KMS-11 (cell line): ENCODE results near the gene GARRE1.

Experiments
- H2AFZ ChIP-seq: fragments of 200-600 bp; sonication (generic); 2 replicates; pipeline ENCODE4 v1.6.1; 2016; ENCODE audit warnings: antibody characterized with exemption, mixed run types, low read depth
- H3K27ac ChIP-seq: fragments of 200-600 bp; sonication (generic); 2 replicates; pipeline ENCODE4 v1.6.1; 2016; ENCODE audit warnings: mild to moderate bottlenecking, mixed run types
- H3K27me3 ChIP-seq: fragments of 200-600 bp; sonication (generic); 2 replicates; pipeline ENCODE4 v1.6.1; 2017; ENCODE audit warnings: mild to moderate bottlenecking, low read depth, mixed run types, moderate library complexity; ENCODE audit not compliant: insufficient read depth
- H3K36me3 ChIP-seq: fragments of 200-600 bp; sonication (generic); 2 replicates; pipeline ENCODE4 v1.6.1; 2017; ENCODE audit warnings: mild to moderate bottlenecking, mixed run types; ENCODE audit not compliant: insufficient read depth
- H3K4me1 ChIP-seq: fragments of 200-600 bp; sonication (generic); 2 replicates; pipeline ENCODE4 v1.6.1; 2016; ENCODE audit warnings: mild to moderate bottlenecking, low read depth, mixed run types; ENCODE audit not compliant: poor library complexity, severe bottlenecking
- H3K4me2 ChIP-seq: fragments of 200-600 bp; sonication (generic); 2 replicates; pipeline ENCODE4 v1.7.0; 2016; ENCODE audit warnings: mild to moderate bottlenecking, mixed run types
- H3K4me3 ChIP-seq: fragments of 200-600 bp; sonication (generic); IDR thresholded peaks from 2 replicates; pipeline ENCODE4 v1.6.1; 2017; ENCODE audit warnings: low read depth, low read length, mixed read lengths; ENCODE audit not compliant: insufficient read depth
- H3K79me2 ChIP-seq: fragments of 200-600 bp; sonication (generic); 2 replicates; pipeline ENCODE4 v1.6.1; 2016; ENCODE audit warnings: low read depth, mixed run types; ENCODE audit not compliant: insufficient read depth
- H3K9ac ChIP-seq: fragments of 200-600 bp; sonication (generic); 2 replicates; pipeline ENCODE4 v1.6.1; 2016; ENCODE audit warnings: mild to moderate bottlenecking, mixed run types
- H4K20me1 ChIP-seq: fragments of 200-600 bp; sonication (generic); 2 replicates; pipeline ENCODE4 v1.6.1; 2016; ENCODE audit warnings: mild to moderate bottlenecking, mixed run types; ENCODE audit not compliant: insufficient read depth
- TF ChIP-seq, protein P1 (sequence below): fragments of 200-600 bp; sonication (generic); conservative IDR thresholded peaks from 2 replicates; pipeline ENCODE4 v1.6.1; 2017; ENCODE audit warnings: low read depth, mild to moderate bottlenecking, antibody characterized with exemption, low read length, moderate library complexity, mixed read lengths

The GARRE1 gene

DNA sequence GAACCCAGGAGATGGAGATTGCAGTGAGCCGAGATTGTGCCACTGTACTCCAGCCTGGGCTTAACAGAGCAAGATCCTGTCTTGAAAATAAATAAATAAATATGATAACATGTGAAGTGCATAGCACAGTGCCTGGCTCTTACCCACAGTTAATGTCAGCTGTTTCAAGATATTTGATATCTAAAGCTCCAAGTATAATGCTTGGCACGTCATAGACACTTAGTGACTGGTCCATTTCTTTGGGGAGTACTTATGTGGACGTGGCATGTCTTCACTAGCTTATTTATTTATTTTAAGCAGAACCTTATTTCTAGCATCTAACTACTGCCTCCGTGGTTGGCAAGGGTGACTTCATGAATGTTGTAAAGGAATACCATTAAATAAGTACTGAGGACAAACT lies 18.8 kb downstream of the GARRE1 start:
- no peak overlapping the region for H3K9ac ChIP-seq
- peaks cover 8% of the 10 kb centered on the region for H3K4me1 ChIP-seq
- H3K27me3 ChIP-seq, result no peaks in the 10 kb centered on the region
- H3K4me3 ChIP-seq, result no peak overlapping the region
- H2AFZ ChIP-seq, result no peak overlapping the region
- no peak overlapping the region for H3K27ac ChIP-seq
- no peak overlapping the region for H3K4me2 ChIP-seq
- TF ChIP-seq, protein P1, sequence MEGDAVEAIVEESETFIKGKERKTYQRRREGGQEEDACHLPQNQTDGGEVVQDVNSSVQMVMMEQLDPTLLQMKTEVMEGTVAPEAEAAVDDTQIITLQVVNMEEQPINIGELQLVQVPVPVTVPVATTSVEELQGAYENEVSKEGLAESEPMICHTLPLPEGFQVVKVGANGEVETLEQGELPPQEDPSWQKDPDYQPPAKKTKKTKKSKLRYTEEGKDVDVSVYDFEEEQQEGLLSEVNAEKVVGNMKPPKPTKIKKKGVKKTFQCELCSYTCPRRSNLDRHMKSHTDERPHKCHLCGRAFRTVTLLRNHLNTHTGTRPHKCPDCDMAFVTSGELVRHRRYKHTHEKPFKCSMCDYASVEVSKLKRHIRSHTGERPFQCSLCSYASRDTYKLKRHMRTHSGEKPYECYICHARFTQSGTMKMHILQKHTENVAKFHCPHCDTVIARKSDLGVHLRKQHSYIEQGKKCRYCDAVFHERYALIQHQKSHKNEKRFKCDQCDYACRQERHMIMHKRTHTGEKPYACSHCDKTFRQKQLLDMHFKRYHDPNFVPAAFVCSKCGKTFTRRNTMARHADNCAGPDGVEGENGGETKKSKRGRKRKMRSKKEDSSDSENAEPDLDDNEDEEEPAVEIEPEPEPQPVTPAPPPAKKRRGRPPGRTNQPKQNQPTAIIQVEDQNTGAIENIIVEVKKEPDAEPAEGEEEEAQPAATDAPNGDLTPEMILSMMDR, result no peak
- no peaks in the 10 kb centered on the region for H3K79me2 ChIP-seq
- no peaks in the 10 kb centered on the region for H3K36me3 ChIP-seq
- H4K20me1 ChIP-seq, result no peaks in the 10 kb centered on the region

DNA sequence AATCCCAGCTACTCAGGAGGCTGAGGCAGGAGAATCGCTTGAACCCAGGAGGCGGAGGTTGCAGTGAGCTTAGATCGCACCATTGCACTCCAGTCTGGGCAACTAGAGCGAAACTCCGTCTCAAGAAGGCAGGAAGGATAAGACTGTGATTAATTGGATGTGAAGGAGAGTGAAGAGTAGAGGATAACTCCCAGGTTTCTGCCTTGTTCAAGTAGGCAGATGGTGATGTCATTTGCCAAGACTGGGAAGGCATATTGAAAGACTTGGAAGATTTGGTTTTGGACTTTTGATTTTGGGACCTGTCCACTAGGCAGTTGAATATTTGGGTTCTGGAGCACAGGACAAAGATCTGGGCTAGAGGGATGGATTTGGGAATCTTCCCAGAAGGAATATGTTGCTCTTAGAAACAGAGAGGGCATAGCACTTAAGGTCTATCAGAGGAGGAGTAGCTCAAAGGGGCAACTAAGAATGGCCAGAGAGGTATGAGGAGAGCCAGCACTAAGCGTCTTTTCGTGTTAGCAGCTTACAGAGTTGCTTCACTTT lies 20.0 kb downstream of the GARRE1 start:
- Histone ChIP-seq H3K27ac (no peak overlapping the region), H3K27me3 (no peaks in the 10 kb centered on the region), H4K20me1 (no peaks in the 10 kb centered on the region), H3K4me3 (no peak overlapping the region), H3K79me2 (no peaks in the 10 kb centered on the region), H3K4me1 (peaks cover 8% of the 10 kb centered on the region), H3K9ac (no peak overlapping the region), H3K36me3 (no peaks in the 10 kb centered on the region), H3K4me2 (no peak overlapping the region), H2AFZ (no peak overlapping the region)
- TF ChIP-seq, protein P1, result no peak

DNA sequence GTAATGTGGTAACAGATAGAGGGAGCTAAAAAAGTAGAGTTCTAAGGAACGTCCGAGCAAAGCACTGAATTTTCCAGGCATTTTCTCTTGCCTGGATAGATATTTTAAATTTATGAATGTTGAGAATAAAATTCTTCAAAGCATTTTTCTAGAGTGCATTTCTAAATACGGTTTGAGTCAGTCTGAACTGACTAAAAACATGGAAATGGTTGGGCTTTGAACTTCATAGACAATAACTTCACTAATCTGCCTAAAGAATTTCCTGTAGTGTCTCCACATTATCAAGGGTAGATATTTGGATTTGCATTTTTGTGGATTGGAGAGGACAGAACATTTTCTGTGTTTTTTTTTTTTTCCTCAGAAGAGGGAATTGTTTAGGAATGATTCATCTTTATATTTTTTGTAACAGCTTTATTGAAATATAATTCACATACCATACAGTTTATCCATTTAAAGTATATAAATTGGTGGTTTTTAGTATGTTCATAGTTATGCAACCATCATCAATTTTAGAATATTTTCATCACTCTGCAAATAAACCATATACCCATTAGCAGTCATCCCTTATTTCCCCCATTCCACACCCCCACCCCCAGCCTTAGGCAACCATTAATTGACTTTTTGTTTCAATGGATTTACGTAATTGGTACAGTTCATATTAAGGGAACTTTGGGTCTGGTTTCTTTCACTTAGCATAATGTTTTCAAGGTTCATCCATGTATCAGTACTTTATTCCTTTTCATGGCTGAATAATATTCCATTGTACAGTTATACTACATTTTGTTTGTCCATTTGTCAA lies 20.7 kb downstream of the GARRE1 start:
- Histone ChIP-seq H3K4me1 (peaks cover 4% of the 10 kb centered on the region), H3K27me3 (no peaks in the 10 kb centered on the region), H3K9ac (no peak overlapping the region), H3K36me3 (no peaks in the 10 kb centered on the region), H2AFZ (no peak overlapping the region), H3K4me3 (no peak overlapping the region), H3K4me2 (no peak overlapping the region), H3K79me2 (no peaks in the 10 kb centered on the region), H4K20me1 (no peaks in the 10 kb centered on the region), H3K27ac (no peak overlapping the region)
- TF ChIP-seq, protein P1, result no peak

DNA sequence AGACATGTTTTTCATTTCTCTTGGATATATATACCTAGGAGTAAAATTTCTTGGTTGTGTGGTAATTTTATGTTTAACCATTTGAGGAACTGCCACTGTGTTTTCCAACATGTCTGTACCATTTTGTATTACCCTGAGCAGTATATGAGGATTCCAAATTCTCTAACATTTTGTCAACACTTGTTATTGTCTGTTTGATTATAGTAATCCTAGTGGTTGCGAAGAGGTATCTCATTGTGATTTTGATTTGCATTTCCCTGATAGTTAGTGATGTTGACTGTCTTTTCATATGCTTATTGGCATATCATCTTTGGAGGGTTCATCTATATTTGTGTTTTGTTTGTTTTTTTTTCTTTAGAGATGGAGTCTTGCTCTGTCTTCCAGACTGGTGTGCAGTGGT lies 21.4 kb downstream of the GARRE1 start:
- H3K27ac ChIP-seq, result no peak overlapping the region
- no peaks in the 10 kb centered on the region for H4K20me1 ChIP-seq
- no peaks in the 10 kb centered on the region for H3K36me3 ChIP-seq
- no peak overlapping the region for H3K4me3 ChIP-seq
- TF ChIP-seq, protein P1, result no peak
- H3K4me1 ChIP-seq, result no peaks in the 10 kb centered on the region
- H3K9ac ChIP-seq, result no peak overlapping the region
- H3K79me2 ChIP-seq, result no peaks in the 10 kb centered on the region
- H3K4me2 ChIP-seq, result no peak overlapping the region
- no peak overlapping the region for H2AFZ ChIP-seq
- H3K27me3 ChIP-seq, result no peaks in the 10 kb centered on the region
